IMR-90 (cell line): Measurements from ENCODE around the gene LIN7C. TPM values are rescaled to one million over a fixed set of nuclear protein-coding genes. Genes with fewer than 3 reads are reported as not detected.

Experiments used
- ATAC-seq: fragments of 200-7000 bp; cut with Tn5 transposase; 2 replicates; pipeline ENCODE4 v1.9.1; 2020; ENCODE audit warnings: low read depth, mild to moderate bottlenecking, moderate library complexity
- BruUV-seq: library from RNA; stranded (reverse); fragments of 400-500 nt; replicated peaks from 2 replicates; lab custom pipeline; 2021; lab: Mats Ljungman, UMichigan
- CTCF ChIA-PET: fragments of 300-600 bp; formaldehyde crosslinking; extraction: SDS; loops from one replicate; lab custom pipeline; 2021; ENCODE audit warnings: antibody characterized with exemption; lab: Yijun Ruan, JAX
- POLR2A ChIA-PET: fragments of 300-600 bp; sonication (Branson Sonifier 250); formaldehyde crosslinking; loops from one replicate; lab custom pipeline; 2022; ENCODE audit warnings: antibody characterized with exemption; ENCODE audit not compliant: unreplicated experiment; lab: Charles Lee
- DNase-seq: peaks from one replicate; pipeline ENCODE4 v3.0.0; 2013
- H2AFZ ChIP-seq: replicated peaks from 2 replicates; pipeline ENCODE3; 2013; ENCODE audit warnings: low read length, mild to moderate bottlenecking; ENCODE audit not compliant: poor library complexity
- H2AK5ac ChIP-seq: 2 replicates; pipeline ENCODE4 v1.6.1; 2013; ENCODE audit warnings: low read depth, low read length, inconsistent platforms
- H2AK9ac ChIP-seq: replicated peaks from 2 replicates; pipeline ENCODE3; 2013; ENCODE audit warnings: mild to moderate bottlenecking, low read depth, low read length, moderate library complexity; ENCODE audit not compliant: poor library complexity
- H2BK120ac ChIP-seq: 2 replicates; pipeline ENCODE4 v1.6.1; 2013; ENCODE audit warnings: low read depth, low read length, inconsistent platforms
- H2BK15ac ChIP-seq: 3 replicates; pipeline ENCODE4 v1.6.1; 2013; ENCODE audit warnings: low read depth, low read length, inconsistent platforms
- H2BK20ac ChIP-seq: 2 replicates; pipeline ENCODE4 v1.6.1; 2013; ENCODE audit warnings: low read depth, mild to moderate bottlenecking, inconsistent platforms, low read length, moderate library complexity
- H2BK5ac ChIP-seq: 2 replicates; pipeline ENCODE4 v1.6.1; 2013; ENCODE audit warnings: mild to moderate bottlenecking, low read depth, low read length, inconsistent platforms; ENCODE audit not compliant: poor library complexity, severe bottlenecking
- H3K14ac ChIP-seq: replicated peaks from 2 replicates; pipeline ENCODE4 v1.6.1; 2013; ENCODE audit warnings: low read depth, low read length, inconsistent platforms
- H3K18ac ChIP-seq: 2 replicates; pipeline ENCODE4 v1.6.1; 2013; ENCODE audit warnings: low read depth, low read length, control low read depth
- H3K23ac ChIP-seq: 2 replicates; pipeline ENCODE4 v1.6.1; 2013; ENCODE audit warnings: low read depth, low read length, inconsistent platforms
- H3K27ac ChIP-seq: 2 replicates; pipeline ENCODE4 v1.5.1; 2013; ENCODE audit warnings: mild to moderate bottlenecking, control low read depth, low read length; ENCODE audit not compliant: insufficient read depth
- H3K27me3 ChIP-seq: 2 replicates; pipeline ENCODE4 v1.6.1; 2013; ENCODE audit warnings: low read length; ENCODE audit not compliant: control insufficient read depth, insufficient read depth
- H3K36me3 ChIP-seq: 2 replicates; pipeline ENCODE4 v1.6.1; 2013; ENCODE audit warnings: low read length, mixed read lengths; ENCODE audit not compliant: control insufficient read depth, insufficient read depth
- H3K4ac ChIP-seq: 2 replicates; pipeline ENCODE4 v1.6.1; 2013; ENCODE audit warnings: low read depth, low read length, inconsistent platforms
- H3K4me1 ChIP-seq: 2 replicates; pipeline ENCODE4 v1.6.1; 2013; ENCODE audit warnings: low read length, mixed read lengths; ENCODE audit not compliant: control insufficient read depth, insufficient read depth
- H3K4me2 ChIP-seq: 2 replicates; pipeline ENCODE4 v1.6.1; 2013; ENCODE audit warnings: low read depth, mild to moderate bottlenecking, control low read depth, low read length, moderate library complexity
- H3K4me3 ChIP-seq: 2 replicates; pipeline ENCODE4 v1.5.1; 2013; ENCODE audit warnings: low read depth, mild to moderate bottlenecking, control low read depth, low read length, moderate library complexity; ENCODE audit not compliant: insufficient read depth
- H3K56ac ChIP-seq: 2 replicates; pipeline ENCODE4 v1.6.1; 2013; ENCODE audit warnings: low read length, inconsistent platforms; ENCODE audit not compliant: insufficient read depth; ENCODE audit errors: extremely low read depth
- H3K79me1 ChIP-seq, 2 experiments: 2 replicates each; pipeline ENCODE4 v1.6.1; 2013; ENCODE audit warnings: low read length in 2 of 2, inconsistent platforms in 1 of 2, low read depth in 1 of 2
- H3K9ac ChIP-seq: 2 replicates; pipeline ENCODE4 v1.6.1; 2013; ENCODE audit warnings: low read depth, low read length, control low read depth
- H3K9me1 ChIP-seq: 2 replicates; pipeline ENCODE4 v1.6.1; 2013; ENCODE audit warnings: low read length, inconsistent platforms; ENCODE audit not compliant: insufficient read depth
- H3K9me3 ChIP-seq: 2 replicates; pipeline ENCODE4 v1.6.1; 2013; ENCODE audit warnings: low read length; ENCODE audit not compliant: control insufficient read depth, insufficient read depth
- H4K20me1 ChIP-seq: 2 replicates; pipeline ENCODE4 v1.6.1; 2013; ENCODE audit warnings: low read length, inconsistent platforms; ENCODE audit not compliant: insufficient read depth
- H4K5ac ChIP-seq: 2 replicates; pipeline ENCODE4 v1.6.1; 2013; ENCODE audit warnings: mild to moderate bottlenecking, low read depth, low read length, control low read depth
- H4K8ac ChIP-seq, 2 experiments: 2 replicates each; pipeline ENCODE4 v1.6.1; 2013; ENCODE audit warnings: low read depth in 2 of 2, low read length in 2 of 2, control low read depth in 1 of 2, inconsistent platforms in 1 of 2
- H4K91ac ChIP-seq: 2 replicates; pipeline ENCODE4 v1.6.1; 2013; ENCODE audit warnings: low read depth, low read length, inconsistent platforms; ENCODE audit not compliant: insufficient read depth
- BHLHE40 ChIP-seq: fragments of 150-350 bp; IDR thresholded peaks from 2 replicates; pipeline ENCODE4 v1.6.1; 2016; ENCODE audit warnings: mild to moderate bottlenecking, low read depth, low read length
- CEBPB ChIP-seq: IDR thresholded peaks from 2 replicates; pipeline ENCODE4 v1.6.1; 2012; ENCODE audit warnings: low read depth, low read length, improper control_type of control experiment
- CHD1 ChIP-seq: IDR thresholded peaks from 2 replicates; pipeline ENCODE4 v1.6.1; 2012; ENCODE audit warnings: low read depth, low read length, improper control_type of control experiment
- CTCF ChIP-seq: conservative IDR thresholded peaks from 2 replicates; pipeline ENCODE4 v1.5.1; 2012; ENCODE audit warnings: mild to moderate bottlenecking, low read depth, low read length, improper control_type of control experiment
- ELK1 ChIP-seq: fragments of 150-350 bp; IDR thresholded peaks from 2 replicates; pipeline ENCODE4 v1.6.1; 2016; ENCODE audit warnings: low read depth, mild to moderate bottlenecking, low read length, moderate library complexity, borderline replicate concordance
- FOS ChIP-seq: fragments of 150-350 bp; IDR thresholded peaks from 2 replicates; pipeline ENCODE4 v1.6.1; 2016; ENCODE audit warnings: low read depth, low read length
- MAFK ChIP-seq: IDR thresholded peaks from 2 replicates; pipeline ENCODE4 v1.6.1; 2012; ENCODE audit warnings: low read depth, low read length, improper control_type of control experiment
- MAZ ChIP-seq: IDR thresholded peaks from 2 replicates; pipeline ENCODE4 v1.6.1; 2012; ENCODE audit warnings: low read depth, mild to moderate bottlenecking, low read length, improper control_type of control experiment, moderate library complexity, borderline replicate concordance
- MXI1 ChIP-seq: IDR thresholded peaks from 2 replicates; pipeline ENCODE4 v1.6.1; 2012; ENCODE audit warnings: low read depth, mild to moderate bottlenecking, low read length, moderate library complexity, borderline replicate concordance
- NFE2L2 ChIP-seq: fragments of 150-350 bp; IDR thresholded peaks from 2 replicates; pipeline ENCODE4 v1.6.1; 2016; ENCODE audit warnings: low read depth, mild to moderate bottlenecking, low read length
- POLR2A ChIP-seq: IDR thresholded peaks from 2 replicates; pipeline ENCODE4 v1.6.1; 2012; ENCODE audit warnings: mild to moderate bottlenecking, low read depth, low read length
- RAD21 ChIP-seq: IDR thresholded peaks from 2 replicates; pipeline ENCODE4 v1.6.1; 2012; ENCODE audit warnings: low read length, improper control_type of control experiment
- RCOR1 ChIP-seq: IDR thresholded peaks from 2 replicates; pipeline ENCODE4 v1.6.1; 2012; ENCODE audit warnings: mild to moderate bottlenecking, low read length, improper control_type of control experiment; ENCODE audit not compliant: insufficient replicate concordance
- RFX5 ChIP-seq: IDR thresholded peaks from 2 replicates; pipeline ENCODE4 v1.8.0; 2012; ENCODE audit warnings: low read depth, mild to moderate bottlenecking, low read length, moderate library complexity
- SMC3 ChIP-seq: fragments of 150-350 bp; IDR thresholded peaks from 2 replicates; pipeline ENCODE4 v1.6.1; 2016; ENCODE audit warnings: low read depth, mild to moderate bottlenecking, antibody characterized with exemption, low read length, moderate library complexity
- USF2 ChIP-seq: fragments of 150-350 bp; IDR thresholded peaks from 2 replicates; pipeline ENCODE4 v1.6.1; 2017; ENCODE audit warnings: mild to moderate bottlenecking, antibody characterized with exemption, low read length, low read depth
- WGBS, 2 experiments: methylation state at CpG; one replicate each; pipeline versions ENCODE4 v1.1.5 to v1.1.7; 2013; ENCODE audit warnings: missing lambda C conversion rate in 2 of 2; ENCODE audit not compliant: insufficient read length in 1 of 2; ENCODE audit errors: extremely low coverage in 2 of 2; 5-methylcytosine and 5-hydroxymethylcytosine counted together
- dilution Hi-C: fragments of 300-500 bp; cut with HindIII; formaldehyde crosslinking; loops from one replicate; pipeline ENCODE4 v1.14.3; 2018; ENCODE audit warnings: low sequenced_read_pairs; ENCODE audit not compliant: unreplicated experiment
- in situ Hi-C: fragments of 300-500 bp; cut with MboI; formaldehyde crosslinking; loops from 3 replicates; pipeline ENCODE4 v1.14.3; 2019; ENCODE audit warnings: low sequenced_read_pairs, inconsistent platforms, mixed read lengths
- intact Hi-C: fragments of 100-400 bp; cut with micrococcal nuclease; formaldehyde crosslinking; loops from 2 replicates; pipeline ENCODE4 v1.10.0; 2022
- polyA plus RNA-seq, 3 experiments: library from polyadenylated mRNA; depleted of rRNA; stranded (reverse); fragments of >200 nt; gene quantifications; 2 replicates each; pipeline ENCODE4 v1.2.3, GENCODE V29; 2012; ENCODE audit warnings: low replicate concordance in 1 of 3
- total RNA-seq: library from RNA; depleted of rRNA; stranded (reverse); fragments of >200 nt; gene quantifications from 2 replicates; pipeline ENCODE4 v1.2.3, GENCODE V29; 2012

Gene LIN7C
- total and polyA plus RNA-seq, 2 of the 4 experiments (the other 2 are of a cell fraction) = 12.2 to 25.5 TPM

GRCh38 chr11:27504205-27504604 lies 2.4 kb downstream of the LIN7C start:
- H3K18ac ChIP-seq = no peak overlapping the region
- WGBS, 2 experiments = no CpG with 5 or more reads among the region's 2 CpGs
- ChIA-PET CTCF (no interaction called here), POLR2A (no interaction called here)
- no peak overlapping the region for H3K4me2 ChIP-seq
- DNase-seq = peak; percentile 15
- H3K36me3 ChIP-seq = peaks cover 9% of the 10 kb centered on the region
- H4K5ac ChIP-seq = no peak overlapping the region
- H3K9me1 ChIP-seq = no peaks in the 10 kb centered on the region
- H3K56ac ChIP-seq = no peak overlapping the region
- H3K27me3 ChIP-seq = no peaks in the 10 kb centered on the region
- no peak for ATAC-seq
- H3K4ac ChIP-seq = no peak overlapping the region
- no peak overlapping the region for H2BK120ac ChIP-seq
- H3K9me3 ChIP-seq = no peaks in the 10 kb centered on the region
- dilution Hi-C loops = no loop called here
- BruUV-seq = no TSS peak
- no peak overlapping the region for H2AK9ac ChIP-seq
- H2BK5ac ChIP-seq = no peak overlapping the region
- no peak overlapping the region for H3K23ac ChIP-seq
- no peak overlapping the region for H2AK5ac ChIP-seq
- no peak overlapping the region for H2BK15ac ChIP-seq
- no peak for TF ChIP-seq BHLHE40
- TF ChIP-seq MXI1 = no peak
- no peak for TF ChIP-seq RAD21
- TF ChIP-seq CHD1 = no peak
- TF ChIP-seq USF2 = no peak
- TF ChIP-seq RFX5 = no peak
- no peak for TF ChIP-seq CEBPB
- no peak for TF ChIP-seq CTCF
- no peak for TF ChIP-seq ELK1
- no peak for TF ChIP-seq NFE2L2
- no peak for TF ChIP-seq MAZ
- no peak for TF ChIP-seq SMC3
- no peak for TF ChIP-seq POLR2A
- no peak for TF ChIP-seq MAFK
- no peak for TF ChIP-seq RCOR1
- TF ChIP-seq FOS = no peak
- H2BK20ac ChIP-seq = no peak overlapping the region
- intact Hi-C loops = loop anchor here (10.0 kb wide), 1 partner anchor 1831 kb away; no protein-coding TSS in a partner anchor
- no peak overlapping the region for H3K4me3 ChIP-seq
- no peak overlapping the region for H3K9ac ChIP-seq
- H3K79me1 ChIP-seq = peaks cover 30 to 43% of the 10 kb centered on the region in 2 experiments
- H2AFZ ChIP-seq = no peak overlapping the region
- no peak overlapping the region for H4K8ac ChIP-seq
- peaks cover 2% of the 10 kb centered on the region; the same call in 1 of the 2 replicates for H3K4me1 ChIP-seq
- in situ Hi-C loops = loop anchor here (25.0 kb wide), 1 partner anchor 1833 kb away; no protein-coding TSS in a partner anchor
- peaks cover 21% of the 10 kb centered on the region; the same call in 1 of the 2 replicates for H4K20me1 ChIP-seq
- no peak overlapping the region for H4K91ac ChIP-seq
- H3K14ac ChIP-seq = no peak overlapping the region
- H3K27ac ChIP-seq = no peak overlapping the region
